ENCODE measurements around the gene DPYSL5.

Gene DPYSL5

DNA sequence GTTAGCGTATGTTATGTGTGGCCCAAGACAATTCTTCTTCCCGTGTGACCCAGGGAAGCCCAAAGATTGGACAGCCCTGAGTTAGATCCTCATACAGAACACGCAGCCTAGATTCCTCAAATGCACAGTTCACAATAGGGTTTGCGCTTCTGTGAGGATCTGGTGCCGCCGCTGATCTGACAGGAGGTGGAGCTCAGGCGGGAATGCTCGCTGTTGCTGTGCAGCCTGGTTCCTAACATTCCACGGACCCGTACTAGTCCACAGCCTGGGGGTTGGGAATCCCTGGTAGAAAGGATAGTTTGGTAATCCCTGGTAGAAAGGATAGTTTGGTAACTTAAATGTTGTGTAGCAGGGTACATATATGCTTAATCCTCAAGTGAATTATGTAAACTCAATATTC is 149.5 kb downstream of the DPYSL5 start:
- no peak for DNase-seq

DNA sequence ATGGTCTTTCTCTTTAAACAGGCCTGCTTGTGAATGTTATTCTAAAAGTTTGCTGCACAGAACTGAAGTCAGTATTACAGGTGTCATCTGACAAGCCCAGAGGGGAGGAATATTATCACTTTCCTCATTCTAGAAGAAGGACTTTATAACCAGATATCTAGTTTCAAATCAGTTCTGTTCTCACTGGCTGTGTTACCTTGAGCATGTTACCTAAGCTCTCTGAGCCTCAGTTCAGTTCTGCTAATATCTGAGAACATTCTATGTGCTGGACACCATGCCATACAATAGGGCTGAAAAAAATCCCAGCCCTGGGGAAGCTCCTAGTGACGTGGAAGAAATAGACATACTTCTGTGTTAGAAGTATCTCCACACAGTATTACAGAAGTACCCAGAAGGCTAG is 150.4 kb downstream of the DPYSL5 start:
- no peak for DNase-seq

Data from T-helper 1 cell (primary cell).